Measurements from ENCODE around the gene CTXN3. TPM values are rescaled to one million over a fixed set of nuclear protein-coding genes. Genes with fewer than 3 reads are reported as not detected.
"Not testable (repeated sequence)": the region's sequence is repeated elsewhere in the genome, so short reads cannot be mapped to it uniquely, and the experiment has no call there.

CTXN3 gene
- total RNA-seq, 4 donors from 2014 or later = not detected

- Histone ChIP-seq H3K4me3 (no peak overlapping the region), H3K27ac (no peak overlapping the region), H3K9me3 (no peaks in the 10 kb centered on the region), H3K4me1 (no peaks in the 10 kb centered on the region), H3K36me3 (no peaks in the 10 kb centered on the region), H3K27me3 (no peaks in the 10 kb centered on the region)
- intact Hi-C loops (cut with DNase I; ENCODE audit: low total_unique reads) = no loop called here
- no peak for TF ChIP-seq CTCF (IDR thresholded peaks at IDR 0.05)
- TF ChIP-seq POLR2A (IDR thresholded peaks at IDR 0.05) = no peak
- DNase-seq = no peak
Observed at GRCh38 chr5:127673117-127673800, 24.4 kb downstream of the CTXN3 start.

DNA sequence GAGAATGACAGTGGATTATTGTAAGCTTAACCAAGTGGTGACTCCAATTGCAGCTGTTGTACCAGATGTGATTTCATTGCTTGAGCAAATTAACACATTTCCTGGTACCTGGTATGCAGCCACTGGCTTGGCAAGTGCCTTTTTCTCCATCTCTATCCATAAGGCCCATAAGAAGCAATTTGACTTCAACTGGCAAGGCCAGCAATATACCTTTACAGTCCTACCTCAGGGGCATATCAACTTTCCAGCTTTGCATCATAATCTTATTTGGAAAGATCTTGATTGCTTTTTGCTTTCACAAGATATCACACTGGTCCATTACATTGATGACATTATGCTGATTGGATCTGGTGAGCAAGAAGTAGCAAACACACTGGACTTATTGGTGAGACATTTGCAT, 28.1 kb downstream of the CTXN3 start:
- intact Hi-C loops (cut with DNase I; ENCODE audit: low total_unique reads); H3K27ac ChIP-seq; H3K27me3 ChIP-seq; DNase-seq; H3K4me1 ChIP-seq; H3K36me3 ChIP-seq; H3K4me3 ChIP-seq; H3K9me3 ChIP-seq: not testable (repeated sequence)

DNA sequence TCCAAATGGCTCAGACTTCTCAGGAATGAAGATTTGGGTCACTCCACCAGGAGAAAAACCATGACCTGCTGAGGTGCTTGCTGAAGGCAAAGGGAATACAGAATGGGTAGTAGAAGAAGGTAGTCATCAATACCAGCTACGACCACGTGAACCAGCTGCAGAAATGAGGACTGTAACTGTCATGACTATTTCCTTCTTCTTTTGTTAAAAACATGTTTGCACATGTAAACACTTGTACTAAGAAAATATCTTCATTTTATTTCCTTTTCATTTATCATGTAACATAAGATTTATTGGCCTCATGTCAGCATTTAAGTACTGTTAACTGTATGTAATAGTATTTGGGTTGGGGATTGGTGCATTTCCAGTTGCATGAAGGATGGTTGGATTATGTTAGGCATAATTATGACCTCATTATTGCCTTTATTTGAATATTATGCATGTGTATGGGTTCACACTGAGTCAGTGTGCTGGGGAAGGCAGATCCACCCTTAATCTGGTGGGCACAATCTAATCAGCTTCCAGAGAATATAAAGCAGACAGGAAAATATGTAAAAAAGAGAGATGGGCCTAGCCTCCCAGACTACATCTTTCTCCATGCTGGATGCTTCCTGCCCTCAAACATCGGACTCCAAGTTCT, 30.9 kb downstream of the CTXN3 start:
- DNase-seq; H3K27me3 ChIP-seq; intact Hi-C loops (cut with DNase I; ENCODE audit: low total_unique reads); H3K4me1 ChIP-seq; H3K9me3 ChIP-seq; H3K27ac ChIP-seq; H3K4me3 ChIP-seq; H3K36me3 ChIP-seq: not testable (repeated sequence)

- Histone ChIP-seq H3K4me1 (no peaks in the 10 kb centered on the region), H3K27me3 (no peaks in the 10 kb centered on the region), H3K36me3 (no peaks in the 10 kb centered on the region), H3K27ac (no peak overlapping the region), H3K9me3 (no peaks in the 10 kb centered on the region), H3K4me3 (no peak overlapping the region)
- intact Hi-C loops (cut with DNase I; ENCODE audit: low total_unique reads) = no loop called here
- no peak for TF ChIP-seq CTCF (IDR thresholded peaks at IDR 0.05)
- TF ChIP-seq POLR2A (IDR thresholded peaks at IDR 0.05) = no peak
- DNase-seq = no peak
Observed at GRCh38 chr5:127680595-127680994, 31.7 kb downstream of the CTXN3 start.

- intact Hi-C loops (cut with DNase I; ENCODE audit: low total_unique reads) = no loop called here
- H3K27me3 ChIP-seq = no peaks in the 10 kb centered on the region
Observed at GRCh38 chr5:127683008-127683407, 34.1 kb downstream of the CTXN3 start.

More at GRCh38 chr5:127683008-127683407, 34.1 kb downstream of the CTXN3 start:
- H3K36me3 ChIP-seq = no peaks in the 10 kb centered on the region
- TF ChIP-seq POLR2A (IDR thresholded peaks at IDR 0.05) (no peak), CTCF (IDR thresholded peaks at IDR 0.05) (no peak)
- H3K4me3 ChIP-seq = no peak overlapping the region
- no peaks in the 10 kb centered on the region for H3K9me3 ChIP-seq
- H3K4me1 ChIP-seq = no peaks in the 10 kb centered on the region
- no peak for DNase-seq
- no peak overlapping the region for H3K27ac ChIP-seq

All from uterus (tissue), 4 donors.